ENCODE measurements around the gene NRN1L.

GRCh38 chr16:67869653-67870052, 15.0 kb upstream of the NRN1L start:
- TF ChIP-seq POLR2AphosphoS5 (IDR thresholded peaks at IDR 0.05) (no peak), CTCF (IDR thresholded peaks at IDR 0.05) (no peak)

All from upper lobe of left lung (tissue), 4 donors.